T-helper 1 cell treated with Interleukin-12 subunit alpha and Interleukin-12 subunit beta and Interleukin-4 antibody, amounts not matched to agents 30 ng/mL and 1 ng/mL, for 36 hours (primary cell): ENCODE results near the gene CACNA1I. TPM values are rescaled to one million over a fixed set of nuclear protein-coding genes. Genes with fewer than 3 reads are reported as not detected.

ENCODE experiments used
- intact Hi-C: fragments of 100-400 bp; cut with micrococcal nuclease; formaldehyde crosslinking; loops from one replicate; pipeline ENCODE4 v1.15.1; 2024
- total RNA-seq: library from RNA; stranded (reverse); gene quantifications from 2 replicates; pipeline ENCODE4 v1.2.3, GENCODE V29; 2022

The CACNA1I gene
- total RNA-seq, 1 donor from 2014 or later, result 2.2 TPM

GRCh38 chr22:39663751-39664150 is 93.2 kb downstream of the CACNA1I start:
- intact Hi-C loops, result loop anchor here (2.0 to 5.0 kb wide), 2 partner anchors 66 to 237 kb away; partner anchors contain the start of gene GRAP2

- intact Hi-C loops, result loop anchor here (2.0 to 5.0 kb wide), 2 partner anchors 67 to 236 kb away; partner anchors contain the start of gene GRAP2
Measured at GRCh38 chr22:39664485-39665200, 94.1 kb downstream of the CACNA1I start.

GRCh38 chr22:39665229-39665628 is 94.7 kb downstream of the CACNA1I start:
- intact Hi-C loops, result loop anchor here (2.0 kb wide), 1 partner anchor 236 kb away; the partner anchor contains the start of gene GRAP2

GRCh38 chr22:39665661-39666431 is 95.3 kb downstream of the CACNA1I start:
- intact Hi-C loops, result loop anchor here (2.0 kb wide), 1 partner anchor 235 kb away; the partner anchor contains the start of gene GRAP2

GRCh38 chr22:39666495-39666894 is 95.9 kb downstream of the CACNA1I start:
- intact Hi-C loops, result no loop called here

- intact Hi-C loops, result no loop called here
Measured at GRCh38 chr22:39666926-39667325, 96.4 kb downstream of the CACNA1I start.

GRCh38 chr22:39669432-39669831 is 98.9 kb downstream of the CACNA1I start:
- intact Hi-C loops, result no loop called here

- intact Hi-C loops, result no loop called here
Measured at GRCh38 chr22:39671936-39672335, 101.4 kb downstream of the CACNA1I start.

GRCh38 chr22:39674536-39674935 is 104.0 kb downstream of the CACNA1I start:
- intact Hi-C loops, result no loop called here

GRCh38 chr22:39675947-39676346 is 105.4 kb downstream of the CACNA1I start:
- intact Hi-C loops, result no loop called here

- intact Hi-C loops, result no loop called here
Measured at GRCh38 chr22:39677967-39678366, 107.4 kb downstream of the CACNA1I start.

- intact Hi-C loops, result no loop called here
Measured at GRCh38 chr22:39678862-39679490, 108.4 kb downstream of the CACNA1I start.

GRCh38 chr22:39679652-39680051 is 109.1 kb downstream of the CACNA1I start:
- intact Hi-C loops, result no loop called here

- intact Hi-C loops, result no loop called here
Measured at GRCh38 chr22:39680486-39680885, 109.9 kb downstream of the CACNA1I start.

GRCh38 chr22:39681038-39681861 is 110.7 kb downstream of the CACNA1I start:
- intact Hi-C loops, result no loop called here

GRCh38 chr22:39682994-39683393 is 112.4 kb downstream of the CACNA1I start:
- intact Hi-C loops, result no loop called here

GRCh38 chr22:39683639-39684038 is 113.1 kb downstream of the CACNA1I start:
- intact Hi-C loops, result no loop called here

- intact Hi-C loops, result no loop called here
Measured at GRCh38 chr22:39684702-39685281, 114.2 kb downstream of the CACNA1I start.

- intact Hi-C loops, result no loop called here
Measured at GRCh38 chr22:39685336-39686177, 115.0 kb downstream of the CACNA1I start.

GRCh38 chr22:39686178-39686620 is 115.6 kb downstream of the CACNA1I start:
- intact Hi-C loops, result no loop called here
